ENCODE measurements around the gene ABCC8.
A peak's percentile ranks its signal among the peaks of the same experiment; 100 is the strongest.

ABCC8 gene

DNA sequence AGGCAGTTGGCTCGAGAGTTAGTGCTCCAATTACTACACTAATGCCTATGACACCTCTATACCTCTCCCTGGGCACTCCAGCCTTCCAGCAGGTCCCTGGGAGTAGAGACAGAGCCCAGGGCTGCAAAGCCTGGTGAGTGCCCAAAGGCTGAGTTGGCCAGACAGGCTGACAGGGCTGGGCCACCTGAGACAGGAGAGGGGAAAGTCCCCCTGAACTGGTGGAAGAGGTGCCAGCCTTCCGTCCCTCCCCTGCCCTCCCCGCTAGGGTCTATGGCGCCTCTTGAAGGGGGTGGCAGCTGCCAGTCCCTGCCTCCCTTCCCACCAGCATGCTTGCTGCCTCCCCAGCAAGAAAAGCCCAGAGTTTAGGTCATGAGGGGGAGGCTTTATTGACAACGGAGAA is 91.2 kb downstream of the ABCC8 start:
- Histone ChIP-seq H3K27ac (ENCODE audit: extremely low read depth, low read depth, low read length) (no peak overlapping the region), H3K36me3 (ENCODE audit: control insufficient read depth in 2 of 2, insufficient read depth in 1 of 2, low read length in 2 of 2) (peaks cover 0 to 18% of the 10 kb centered on the region in 2 experiments; a peak in 2 of 3 replicates), H3K4me1 (ENCODE audit: control insufficient read depth, insufficient read depth, low read length) (no peaks in the 10 kb centered on the region), H3K4me3 (ENCODE audit: low read depth, low read length) (no peak overlapping the region), H3K9me3 (ENCODE audit: control insufficient read depth, insufficient read depth, low read depth, low read length) (no peaks in the 10 kb centered on the region)
- TF ChIP-seq ZNF24 (tag by site-specific recombination; IDR thresholded peaks at IDR 0.05) (no peak), GLI4 (tag by site-specific recombination; IDR thresholded peaks at IDR 0.05) (no peak), ZNF571 (tag by site-specific recombination; IDR thresholded peaks at IDR 0.05) (no peak), ZNF394 (tag by site-specific recombination; IDR thresholded peaks at IDR 0.05; ENCODE audit: borderline replicate concordance) (no peak), ZBTB1 (tag by site-specific recombination; IDR thresholded peaks at IDR 0.05) (no peak), ZNF843 (tag by site-specific recombination; IDR thresholded peaks at IDR 0.05) (no peak), ZBTB21 (tag by site-specific recombination; IDR thresholded peaks at IDR 0.05) (no peak)
- TF ChIP-seq, protein P1, sequence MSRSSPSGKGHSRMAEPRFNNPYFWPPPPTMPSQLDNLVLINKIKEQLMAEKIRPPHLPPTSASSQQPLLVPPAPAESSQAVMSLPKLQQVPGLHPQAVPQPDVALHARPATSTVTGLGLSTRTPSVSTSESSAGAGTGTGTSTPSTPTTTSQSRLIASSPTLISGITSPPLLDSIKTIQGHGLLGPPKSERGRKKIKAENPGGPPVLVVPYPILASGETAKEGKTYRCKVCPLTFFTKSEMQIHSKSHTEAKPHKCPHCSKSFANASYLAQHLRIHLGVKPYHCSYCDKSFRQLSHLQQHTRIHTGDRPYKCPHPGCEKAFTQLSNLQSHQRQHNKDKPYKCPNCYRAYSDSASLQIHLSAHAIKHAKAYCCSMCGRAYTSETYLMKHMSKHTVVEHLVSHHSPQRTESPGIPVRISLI (tag by site-specific recombination; IDR thresholded peaks at IDR 0.05) = no peak
- ChIA-PET POLR2A (no interaction called here), CTCF (interaction anchor here (0.8 to 12.3 kb wide), 14 partner anchors 12 to 162 kb away, joined by 3 to 318 read pairs (median 16); partner anchors contain the start of gene OTOG)

DNA sequence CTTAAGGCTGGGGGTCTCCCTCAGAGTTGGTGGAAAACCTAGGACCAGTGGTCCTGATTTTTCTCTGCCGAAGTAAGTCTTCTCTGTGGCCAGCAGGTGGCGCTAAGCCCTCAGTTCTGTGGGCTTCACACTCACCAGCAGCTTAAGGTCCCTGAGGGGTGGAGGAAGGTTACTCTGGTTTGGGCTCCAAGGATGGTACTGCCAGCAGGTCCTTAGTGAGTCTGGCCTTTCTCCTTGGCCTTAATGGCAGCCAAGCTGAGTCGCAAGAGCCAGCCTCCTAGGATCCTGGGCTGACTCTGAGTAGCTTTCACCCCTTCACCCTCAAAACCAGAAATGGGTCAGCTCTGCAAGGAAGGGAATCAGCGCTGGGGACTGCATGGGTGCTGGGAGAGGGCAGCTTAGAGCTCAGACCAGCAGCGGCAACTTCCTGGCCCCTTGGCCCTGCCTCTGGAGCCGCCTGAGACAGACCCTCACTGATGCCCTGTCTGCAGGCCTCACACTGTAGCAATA is 92.6 kb downstream of the ABCC8 start:
- H3K36me3 ChIP-seq (ENCODE audit: control insufficient read depth in 2 of 2, insufficient read depth in 1 of 2, low read length in 2 of 2) = peaks cover 0 to 29% of the 10 kb centered on the region in 2 experiments; a peak in 2 of 3 replicates
- CTCF ChIA-PET = interaction anchor here (0.6 to 12.3 kb wide), 39 partner anchors 8 to 347 kb away, joined by 3 to 318 read pairs (median 6); partner anchors contain the start of gene OTOG
- no peak overlapping the region for H3K4me3 ChIP-seq (ENCODE audit: low read depth, low read length)
- H3K9me3 ChIP-seq (ENCODE audit: control insufficient read depth, insufficient read depth, low read depth, low read length) = no peaks in the 10 kb centered on the region
- POLR2A ChIA-PET = interaction anchor here (1.0 kb wide), 1 partner anchor 144 kb away, joined by 6 read pairs; no protein-coding TSS in a partner anchor
- no peak overlapping the region for H3K27ac ChIP-seq (ENCODE audit: extremely low read depth, low read depth, low read length)
- no peaks in the 10 kb centered on the region for H3K4me1 ChIP-seq (ENCODE audit: control insufficient read depth, insufficient read depth, low read length)
- TF ChIP-seq, protein P2, sequence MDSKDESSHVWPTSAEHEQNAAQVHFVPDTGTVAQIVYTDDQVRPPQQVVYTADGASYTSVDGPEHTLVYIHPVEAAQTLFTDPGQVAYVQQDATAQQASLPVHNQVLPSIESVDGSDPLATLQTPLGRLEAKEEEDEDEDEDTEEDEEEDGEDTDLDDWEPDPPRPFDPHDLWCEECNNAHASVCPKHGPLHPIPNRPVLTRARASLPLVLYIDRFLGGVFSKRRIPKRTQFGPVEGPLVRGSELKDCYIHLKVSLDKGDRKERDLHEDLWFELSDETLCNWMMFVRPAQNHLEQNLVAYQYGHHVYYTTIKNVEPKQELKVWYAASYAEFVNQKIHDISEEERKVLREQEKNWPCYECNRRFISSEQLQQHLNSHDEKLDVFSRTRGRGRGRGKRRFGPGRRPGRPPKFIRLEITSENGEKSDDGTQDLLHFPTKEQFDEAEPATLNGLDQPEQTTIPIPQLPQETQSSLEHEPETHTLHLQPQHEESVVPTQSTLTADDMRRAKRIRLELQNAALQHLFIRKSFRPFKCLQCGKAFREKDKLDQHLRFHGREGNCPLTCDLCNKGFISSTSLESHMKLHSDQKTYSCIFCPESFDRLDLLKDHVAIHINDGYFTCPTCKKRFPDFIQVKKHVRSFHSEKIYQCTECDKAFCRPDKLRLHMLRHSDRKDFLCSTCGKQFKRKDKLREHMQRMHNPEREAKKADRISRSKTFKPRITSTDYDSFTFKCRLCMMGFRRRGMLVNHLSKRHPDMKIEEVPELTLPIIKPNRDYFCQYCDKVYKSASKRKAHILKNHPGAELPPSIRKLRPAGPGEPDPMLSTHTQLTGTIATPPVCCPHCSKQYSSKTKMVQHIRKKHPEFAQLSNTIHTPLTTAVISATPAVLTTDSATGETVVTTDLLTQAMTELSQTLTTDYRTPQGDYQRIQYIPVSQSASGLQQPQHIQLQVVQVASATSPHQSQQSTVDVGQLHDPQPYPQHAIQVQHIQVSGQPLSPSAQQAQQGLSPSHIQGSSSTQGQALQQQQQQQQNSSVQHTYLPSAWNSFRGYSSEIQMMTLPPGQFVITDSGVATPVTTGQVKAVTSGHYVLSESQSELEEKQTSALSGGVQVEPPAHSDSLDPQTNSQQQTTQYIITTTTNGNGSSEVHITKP (tag by site-specific recombination; IDR thresholded peaks at IDR 0.05) = no peak
- TF ChIP-seq SCRT2 (tag by site-specific recombination; IDR thresholded peaks at IDR 0.05) (no peak), PRDM1 (tag by site-specific recombination; IDR thresholded peaks at IDR 0.05) (no peak), ZNF624 (tag by site-specific recombination; IDR thresholded peaks at IDR 0.05) (no peak), ZNF133 (tag by site-specific recombination; IDR thresholded peaks at IDR 0.05) (no peak), ZNF416 (tag by site-specific recombination; IDR thresholded peaks at IDR 0.05) (no peak), ZBTB48 (tag by site-specific recombination; IDR thresholded peaks at IDR 0.05) (peak; percentile 54; the same call in 1 of the 2 replicates), ZNF548 (tag by site-specific recombination; IDR thresholded peaks at IDR 0.05) (no peak), ZNF354C (tag by site-specific recombination; IDR thresholded peaks at IDR 0.05; ENCODE audit: borderline replicate concordance, low read depth) (no peak)
- TF ChIP-seq, protein P3, sequence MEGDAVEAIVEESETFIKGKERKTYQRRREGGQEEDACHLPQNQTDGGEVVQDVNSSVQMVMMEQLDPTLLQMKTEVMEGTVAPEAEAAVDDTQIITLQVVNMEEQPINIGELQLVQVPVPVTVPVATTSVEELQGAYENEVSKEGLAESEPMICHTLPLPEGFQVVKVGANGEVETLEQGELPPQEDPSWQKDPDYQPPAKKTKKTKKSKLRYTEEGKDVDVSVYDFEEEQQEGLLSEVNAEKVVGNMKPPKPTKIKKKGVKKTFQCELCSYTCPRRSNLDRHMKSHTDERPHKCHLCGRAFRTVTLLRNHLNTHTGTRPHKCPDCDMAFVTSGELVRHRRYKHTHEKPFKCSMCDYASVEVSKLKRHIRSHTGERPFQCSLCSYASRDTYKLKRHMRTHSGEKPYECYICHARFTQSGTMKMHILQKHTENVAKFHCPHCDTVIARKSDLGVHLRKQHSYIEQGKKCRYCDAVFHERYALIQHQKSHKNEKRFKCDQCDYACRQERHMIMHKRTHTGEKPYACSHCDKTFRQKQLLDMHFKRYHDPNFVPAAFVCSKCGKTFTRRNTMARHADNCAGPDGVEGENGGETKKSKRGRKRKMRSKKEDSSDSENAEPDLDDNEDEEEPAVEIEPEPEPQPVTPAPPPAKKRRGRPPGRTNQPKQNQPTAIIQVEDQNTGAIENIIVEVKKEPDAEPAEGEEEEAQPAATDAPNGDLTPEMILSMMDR (tag by site-specific recombination; IDR thresholded peaks at IDR 0.05) = peak; percentile 79
- TF ChIP-seq, protein P4, sequence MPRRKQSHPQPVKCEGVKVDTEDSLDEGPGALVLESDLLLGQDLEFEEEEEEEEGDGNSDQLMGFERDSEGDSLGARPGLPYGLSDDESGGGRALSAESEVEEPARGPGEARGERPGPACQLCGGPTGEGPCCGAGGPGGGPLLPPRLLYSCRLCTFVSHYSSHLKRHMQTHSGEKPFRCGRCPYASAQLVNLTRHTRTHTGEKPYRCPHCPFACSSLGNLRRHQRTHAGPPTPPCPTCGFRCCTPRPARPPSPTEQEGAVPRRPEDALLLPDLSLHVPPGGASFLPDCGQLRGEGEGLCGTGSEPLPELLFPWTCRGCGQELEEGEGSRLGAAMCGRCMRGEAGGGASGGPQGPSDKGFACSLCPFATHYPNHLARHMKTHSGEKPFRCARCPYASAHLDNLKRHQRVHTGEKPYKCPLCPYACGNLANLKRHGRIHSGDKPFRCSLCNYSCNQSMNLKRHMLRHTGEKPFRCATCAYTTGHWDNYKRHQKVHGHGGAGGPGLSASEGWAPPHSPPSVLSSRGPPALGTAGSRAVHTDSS (tag by site-specific recombination; IDR thresholded peaks at IDR 0.05) = 0 out of 2 replicates have a peak, but pooled peaks have one; percentile 23
- TF ChIP-seq, protein P5, sequence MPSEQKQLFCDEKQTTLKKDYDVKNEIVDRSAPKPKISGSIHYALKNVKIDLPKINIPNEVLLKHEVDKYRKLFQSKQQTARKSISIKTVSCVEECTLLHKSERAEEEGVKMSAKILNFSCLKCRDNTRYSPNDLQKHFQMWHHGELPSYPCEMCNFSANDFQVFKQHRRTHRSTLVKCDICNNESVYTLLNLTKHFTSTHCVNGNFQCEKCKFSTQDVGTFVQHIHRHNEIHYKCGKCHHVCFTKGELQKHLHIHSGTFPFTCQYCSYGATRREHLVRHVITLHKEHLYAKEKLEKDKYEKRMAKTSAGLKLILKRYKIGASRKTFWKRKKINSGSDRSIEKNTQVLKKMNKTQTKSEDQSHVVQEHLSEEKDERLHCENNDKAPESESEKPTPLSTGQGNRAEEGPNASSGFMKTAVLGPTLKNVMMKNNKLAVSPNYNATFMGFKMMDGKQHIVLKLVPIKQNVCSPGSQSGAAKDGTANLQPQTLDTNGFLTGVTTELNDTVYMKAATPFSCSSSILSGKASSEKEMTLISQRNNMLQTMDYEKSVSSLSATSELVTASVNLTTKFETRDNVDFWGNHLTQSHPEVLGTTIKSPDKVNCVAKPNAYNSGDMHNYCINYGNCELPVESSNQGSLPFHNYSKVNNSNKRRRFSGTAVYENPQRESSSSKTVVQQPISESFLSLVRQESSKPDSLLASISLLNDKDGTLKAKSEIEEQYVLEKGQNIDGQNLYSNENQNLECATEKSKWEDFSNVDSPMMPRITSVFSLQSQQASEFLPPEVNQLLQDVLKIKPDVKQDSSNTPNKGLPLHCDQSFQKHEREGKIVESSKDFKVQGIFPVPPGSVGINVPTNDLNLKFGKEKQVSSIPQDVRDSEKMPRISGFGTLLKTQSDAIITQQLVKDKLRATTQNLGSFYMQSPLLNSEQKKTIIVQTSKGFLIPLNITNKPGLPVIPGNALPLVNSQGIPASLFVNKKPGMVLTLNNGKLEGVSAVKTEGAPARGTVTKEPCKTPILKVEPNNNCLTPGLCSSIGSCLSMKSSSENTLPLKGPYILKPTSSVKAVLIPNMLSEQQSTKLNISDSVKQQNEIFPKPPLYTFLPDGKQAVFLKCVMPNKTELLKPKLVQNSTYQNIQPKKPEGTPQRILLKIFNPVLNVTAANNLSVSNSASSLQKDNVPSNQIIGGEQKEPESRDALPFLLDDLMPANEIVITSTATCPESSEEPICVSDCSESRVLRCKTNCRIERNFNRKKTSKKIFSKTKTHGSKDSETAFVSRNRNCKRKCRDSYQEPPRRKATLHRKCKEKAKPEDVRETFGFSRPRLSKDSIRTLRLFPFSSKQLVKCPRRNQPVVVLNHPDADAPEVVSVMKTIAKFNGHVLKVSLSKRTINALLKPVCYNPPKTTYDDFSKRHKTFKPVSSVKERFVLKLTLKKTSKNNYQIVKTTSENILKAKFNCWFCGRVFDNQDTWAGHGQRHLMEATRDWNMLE (tag by site-specific recombination; conservative IDR thresholded peaks at IDR 0.05; ENCODE audit: low read depth) = no peak
